ENCODE measurements around the gene DENND5A. TPM values are rescaled to one million over a fixed set of nuclear protein-coding genes. Genes with fewer than 3 reads are reported as not detected.

Gene DENND5A
- total RNA-seq, 1 experiment from 2014 or later: 37.7 TPM

DNA sequence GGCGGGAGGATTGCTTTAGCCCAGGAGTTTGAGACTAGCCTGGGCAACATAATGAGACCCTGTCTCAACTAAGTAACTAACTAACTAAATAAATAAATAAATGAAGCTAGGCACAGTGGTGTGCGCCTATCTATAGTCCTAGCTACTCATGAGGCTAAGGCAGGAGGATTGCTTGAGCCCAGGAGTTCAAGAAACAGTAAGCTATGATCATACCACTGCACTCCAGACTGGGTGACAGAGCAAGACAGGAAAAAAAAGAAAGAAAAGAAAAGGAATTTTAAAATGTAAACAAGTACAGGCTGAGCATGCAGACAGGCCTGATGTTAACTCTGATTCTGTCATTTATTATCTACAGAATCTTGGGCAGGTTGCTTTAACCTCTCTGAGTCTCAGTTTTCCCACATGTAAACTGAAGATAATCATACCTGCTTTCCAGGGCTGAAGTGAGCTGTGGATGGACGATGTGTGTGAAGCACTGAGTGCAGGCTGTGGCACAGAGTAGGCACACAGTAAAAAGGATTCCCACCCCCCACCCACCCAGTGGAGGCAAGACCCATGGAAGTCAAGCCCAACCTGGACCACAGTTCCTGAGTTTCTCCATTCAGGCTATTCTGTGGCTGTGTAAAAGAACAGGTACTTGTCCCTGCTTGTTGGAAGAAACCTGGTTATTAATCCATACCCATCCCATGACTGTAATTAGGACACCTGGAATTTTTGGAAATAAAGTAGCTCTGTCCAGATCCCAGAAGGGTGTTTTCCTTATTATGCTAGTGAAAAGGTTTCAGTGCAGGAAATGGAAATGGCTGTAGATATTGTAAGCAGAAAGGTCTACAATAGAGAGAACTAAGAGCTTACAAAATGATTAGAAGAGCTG, 155.1 kb downstream of the DENND5A start:
- Histone ChIP-seq H3K27me3 (ENCODE audit: low read length) (no peaks in the 10 kb centered on the region), H3K9me3 (ENCODE audit: low read length) (no peaks in the 10 kb centered on the region), H3K9me2 (replicated peaks; ENCODE audit: low read length) (no peaks in the 10 kb centered on the region), H3F3A (ENCODE audit: low read length, unreplicated experiment) (no peaks in the 10 kb centered on the region), H3K27ac (ENCODE audit: low read length) (no peak overlapping the region), H3K79me2 (ENCODE audit: low read length) (no peaks in the 10 kb centered on the region), H3K36me3 (ENCODE audit: low read depth, low read length) (no peaks in the 10 kb centered on the region), H3K4me1 (ENCODE audit: insufficient read depth, low read length) (no peaks in the 10 kb centered on the region), H2AFZ (ENCODE audit: low read length) (no peak overlapping the region), H3K9ac (ENCODE audit: low read length) (no peak overlapping the region), H3K4me3 (ENCODE audit: low read length) (no peak overlapping the region), H4K20me1 (ENCODE audit: low read length) (no peaks in the 10 kb centered on the region), H3K4me2 (ENCODE audit: low read length) (no peak overlapping the region)
- no peak for TF ChIP-seq EZH2 (IDR thresholded peaks at IDR 0.05; ENCODE audit: low read length, unreplicated experiment)
- CTCF ChIA-PET: no interaction called here
- no peak for DNase-seq
- BruUV-seq (replicated peaks): no TSS peak
- no peak for ATAC-seq
- POLR2A ChIA-PET (ENCODE audit: unreplicated experiment): no interaction called here
- intact Hi-C loops (cut with micrococcal nuclease): no loop called here

GRCh38 chr11:9104580-9104979, 160.6 kb downstream of the DENND5A start:
- no peak for ATAC-seq
- intact Hi-C loops (cut with micrococcal nuclease): no loop called here
- no peak for TF ChIP-seq EZH2 (IDR thresholded peaks at IDR 0.05; ENCODE audit: low read length, unreplicated experiment)
- no peak for TF ChIP-seq CTCF (conservative IDR thresholded peaks at IDR 0.05; ENCODE audit: low read depth, low read length)
- TF ChIP-seq EZH2phosphoT487 (IDR thresholded peaks at IDR 0.05; ENCODE audit: borderline replicate concordance, low read length): no peak

DNA sequence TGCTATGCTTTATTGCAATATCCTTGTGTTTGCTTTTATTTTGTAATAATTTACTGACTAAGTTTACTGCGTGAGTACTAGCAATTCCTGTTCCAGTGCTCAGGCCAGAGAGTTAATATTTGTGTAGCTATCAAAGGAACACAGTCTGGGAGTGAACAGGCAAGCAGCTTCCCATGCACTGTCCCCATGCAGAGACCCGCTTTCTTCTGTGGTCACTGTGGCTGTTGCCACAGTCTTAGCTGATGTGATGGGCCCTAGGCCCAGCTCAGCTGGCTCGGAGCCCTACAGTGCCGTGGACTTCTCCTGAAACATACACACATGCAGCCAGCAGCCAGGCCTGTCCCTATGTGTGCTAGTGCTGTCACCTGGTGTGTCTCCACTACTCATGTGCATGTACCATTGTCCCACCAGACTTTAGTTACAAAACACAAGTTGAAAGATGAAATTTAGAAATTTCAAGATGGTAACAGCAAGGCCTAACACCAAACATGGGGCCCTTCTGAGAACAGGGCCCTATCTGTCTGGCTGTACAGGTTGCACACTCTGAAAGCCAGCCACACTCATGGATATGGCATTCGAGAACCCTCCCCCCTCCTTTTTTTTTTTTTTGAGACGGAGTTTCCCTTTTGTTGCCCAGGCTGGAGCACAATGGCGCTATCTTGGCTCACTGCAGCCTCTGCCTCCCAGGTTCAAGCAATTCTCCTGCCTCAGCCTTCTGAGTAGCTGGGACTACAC, 161.4 kb downstream of the DENND5A start:
- Histone ChIP-seq H3K27ac (ENCODE audit: low read length) (peak overlapping the region; percentile 42; the same call in 1 of the 2 replicates), H3K4me2 (ENCODE audit: low read length) (no peak overlapping the region), H4K20me1 (ENCODE audit: low read length) (no peaks in the 10 kb centered on the region), H3K36me3 (ENCODE audit: low read depth, low read length) (no peaks in the 10 kb centered on the region), H3K9ac (ENCODE audit: low read length) (no peak overlapping the region; the same call in 1 of the 2 replicates), H3K27me3 (ENCODE audit: low read length) (no peaks in the 10 kb centered on the region), H3K4me1 (ENCODE audit: insufficient read depth, low read length) (no peaks in the 10 kb centered on the region), H3K9me2 (replicated peaks; ENCODE audit: low read length) (no peaks in the 10 kb centered on the region), H3K4me3 (ENCODE audit: low read length) (no peak overlapping the region), H2AFZ (ENCODE audit: low read length) (no peak overlapping the region), H3F3A (ENCODE audit: low read length, unreplicated experiment) (no peaks in the 10 kb centered on the region), H3K79me2 (ENCODE audit: low read length) (no peaks in the 10 kb centered on the region), H3K9me3 (ENCODE audit: low read length) (no peaks in the 10 kb centered on the region)
- peak; percentile 14 for DNase-seq
- POLR2A ChIA-PET (ENCODE audit: unreplicated experiment): no interaction called here
- TF ChIP-seq CTCF (conservative IDR thresholded peaks at IDR 0.05; ENCODE audit: low read depth, low read length) (no peak), EZH2phosphoT487 (IDR thresholded peaks at IDR 0.05; ENCODE audit: borderline replicate concordance, low read length) (no peak), EZH2 (IDR thresholded peaks at IDR 0.05; ENCODE audit: low read length, unreplicated experiment) (no peak)
- CTCF ChIA-PET: no interaction called here
- intact Hi-C loops (cut with micrococcal nuclease): no loop called here
- BruUV-seq (replicated peaks): no TSS peak
- peak; percentile 55 for ATAC-seq

More at GRCh38 chr11:9104580-9104979, 160.6 kb downstream of the DENND5A start:
- no peak for DNase-seq
- H3F3A ChIP-seq (ENCODE audit: low read length, unreplicated experiment): no peaks in the 10 kb centered on the region
- no peaks in the 10 kb centered on the region for H3K9me3 ChIP-seq (ENCODE audit: low read length)
- POLR2A ChIA-PET (ENCODE audit: unreplicated experiment): no interaction called here
- no peak overlapping the region for H3K4me2 ChIP-seq (ENCODE audit: low read length)
- no peaks in the 10 kb centered on the region for H3K27me3 ChIP-seq (ENCODE audit: low read length)
- H3K9ac ChIP-seq (ENCODE audit: low read length): no peak overlapping the region
- no peaks in the 10 kb centered on the region for H3K36me3 ChIP-seq (ENCODE audit: low read depth, low read length)
- CTCF ChIA-PET: no interaction called here
- H3K9me2 ChIP-seq (replicated peaks; ENCODE audit: low read length): no peaks in the 10 kb centered on the region
- no peaks in the 10 kb centered on the region for H4K20me1 ChIP-seq (ENCODE audit: low read length)
- no peaks in the 10 kb centered on the region for H3K4me1 ChIP-seq (ENCODE audit: insufficient read depth, low read length)
- H3K4me3 ChIP-seq (ENCODE audit: low read length): no peak overlapping the region
- H3K27ac ChIP-seq (ENCODE audit: low read length): no peak overlapping the region
- no peaks in the 10 kb centered on the region for H3K79me2 ChIP-seq (ENCODE audit: low read length)
- no TSS peak for BruUV-seq (replicated peaks)
- no peak overlapping the region for H2AFZ ChIP-seq (ENCODE audit: low read length)

All from PC-3 (cell line).